ENCODE data around the gene OR2D2.
"Not testable (repeated sequence)": the region's sequence is repeated elsewhere in the genome, so short reads cannot be mapped to it uniquely, and the experiment has no call there.

OR2D2 gene

GRCh38 chr11:6882751-6883150, 9.5 kb downstream of the OR2D2 start:
- no peak for DNase-seq (ENCODE audit: low read depth in 1 of 2, low spot score in 1 of 2)

GRCh38 chr11:6876914-6877313, 15.4 kb downstream of the OR2D2 start:
- no peak for DNase-seq (ENCODE audit: low read depth in 1 of 2, low spot score in 1 of 2)

GRCh38 chr11:6876325-6876724, 16.0 kb downstream of the OR2D2 start, which contains the start of gene OR10A4:
Gene OR10A4, plus strand, starts transcription at chr11:6876625. Its CDS starts 23 bp downstream, at chr11:6876648.
- no peak for DNase-seq (ENCODE audit: low read depth in 1 of 2, low spot score in 1 of 2)

GRCh38 chr11:6875761-6876160, 16.5 kb downstream of the OR2D2 start:
- DNase-seq (ENCODE audit: low read depth in 1 of 2, low spot score in 1 of 2) = no peak

GRCh38 chr11:6871278-6871677, 21.0 kb downstream of the OR2D2 start:
- DNase-seq (ENCODE audit: low read depth in 1 of 2, low spot score in 1 of 2) = no peak

GRCh38 chr11:6864438-6864837, 27.9 kb downstream of the OR2D2 start:
- DNase-seq (ENCODE audit: low read depth in 1 of 2, low spot score in 1 of 2) = no peak

- no peak for DNase-seq (ENCODE audit: low read depth in 1 of 2, low spot score in 1 of 2)
Measured at GRCh38 chr11:6862961-6863360, 29.3 kb downstream of the OR2D2 start, which contains the start of gene OR10A2. Gene OR10A2, plus strand, starts transcription at chr11:6863057. Its CDS starts 6,698 bp downstream, at chr11:6869755.

- no peak for DNase-seq (ENCODE audit: low read depth in 1 of 2, low spot score in 1 of 2)
Measured at GRCh38 chr11:6856871-6857270, 35.4 kb downstream of the OR2D2 start.

- DNase-seq (ENCODE audit: low read depth in 1 of 2, low spot score in 1 of 2) = no peak
Measured at GRCh38 chr11:6855971-6856541, 36.2 kb downstream of the OR2D2 start.

- DNase-seq (ENCODE audit: low read depth in 1 of 2, low spot score in 1 of 2) = not testable (repeated sequence)
Measured at GRCh38 chr11:6854801-6855200, 37.5 kb downstream of the OR2D2 start.

GRCh38 chr11:6850526-6850925, 41.8 kb downstream of the OR2D2 start:
- DNase-seq (ENCODE audit: low read depth in 1 of 2, low spot score in 1 of 2) = no peak

GRCh38 chr11:6845383-6845782, 46.9 kb downstream of the OR2D2 start, which contains the start of gene OR10A5:
Gene OR10A5, plus strand, starts transcription at chr11:6845683. Its CDS starts 0 bp downstream, at chr11:6845683.
- DNase-seq (ENCODE audit: low read depth in 1 of 2, low spot score in 1 of 2) = no peak

GRCh38 chr11:6844356-6844755, 47.9 kb downstream of the OR2D2 start:
- no peak for DNase-seq (ENCODE audit: low read depth in 1 of 2, low spot score in 1 of 2)

- no peak for DNase-seq (ENCODE audit: low read depth in 1 of 2, low spot score in 1 of 2)
Measured at GRCh38 chr11:6843670-6844069, 48.6 kb downstream of the OR2D2 start.

GRCh38 chr11:6841694-6842093, 50.6 kb downstream of the OR2D2 start:
- DNase-seq (ENCODE audit: low read depth in 1 of 2, low spot score in 1 of 2) = no peak

Measured in stimulated activated CD4-positive, alpha-beta T cell treated with anti-CD3 and anti-CD28 coated beads, Interleukin-15, amount 100 ng/mL, for 1 hour (primary cell).